GM18526 (cell line): ENCODE measurements around the gene CFAP61.

Experiments
- POLR2A ChIP-seq: IDR thresholded peaks from 3 replicates; pipeline ENCODE4 v1.6.1; 2011; ENCODE audit not compliant: insufficient read length; ENCODE audit errors: extremely low read depth

Gene CFAP61

GRCh38 chr20:20223981-20224380 lies 171.6 kb downstream of the CFAP61 start:
- TF ChIP-seq POLR2A = no peak

GRCh38 chr20:20224806-20225205 lies 172.5 kb downstream of the CFAP61 start:
- TF ChIP-seq POLR2A = no peak

GRCh38 chr20:20225325-20226043 lies 173.2 kb downstream of the CFAP61 start:
- TF ChIP-seq POLR2A = no peak

GRCh38 chr20:20226554-20226953 lies 174.2 kb downstream of the CFAP61 start:
- TF ChIP-seq POLR2A = no peak

- no peak for TF ChIP-seq POLR2A
Measured at GRCh38 chr20:20227013-20227571, 174.8 kb downstream of the CFAP61 start.

GRCh38 chr20:20228351-20228750 lies 176.0 kb downstream of the CFAP61 start:
- no peak for TF ChIP-seq POLR2A

- no peak for TF ChIP-seq POLR2A
Measured at GRCh38 chr20:20229595-20229994, 177.3 kb downstream of the CFAP61 start.

GRCh38 chr20:20230741-20231140 lies 178.4 kb downstream of the CFAP61 start:
- TF ChIP-seq POLR2A = no peak

GRCh38 chr20:20231528-20232298 lies 179.4 kb downstream of the CFAP61 start:
- no peak for TF ChIP-seq POLR2A

- no peak for TF ChIP-seq POLR2A
Measured at GRCh38 chr20:20233041-20233514, 180.7 kb downstream of the CFAP61 start.

GRCh38 chr20:20235681-20236080 lies 183.3 kb downstream of the CFAP61 start:
- no peak for TF ChIP-seq POLR2A

GRCh38 chr20:20237093-20237959 lies 185.0 kb downstream of the CFAP61 start:
- TF ChIP-seq POLR2A = no peak

- no peak for TF ChIP-seq POLR2A
Measured at GRCh38 chr20:20241976-20242375, 189.6 kb downstream of the CFAP61 start.

GRCh38 chr20:20246996-20247633 lies 194.8 kb downstream of the CFAP61 start:
- TF ChIP-seq POLR2A = no peak

- no peak for TF ChIP-seq POLR2A
Measured at GRCh38 chr20:20248620-20249200, 196.4 kb downstream of the CFAP61 start.

GRCh38 chr20:20251317-20251716 lies 199.0 kb downstream of the CFAP61 start:
- TF ChIP-seq POLR2A = no peak
